COLO668 (cell line): Measurements from ENCODE around the gene SYAP1.
"Not testable (repeated sequence)": the region's sequence is repeated elsewhere in the genome, so short reads cannot be mapped to it uniquely, and the experiment has no call there.

ENCODE experiments used
- DNase-seq: peaks from one replicate; lab custom pipeline; 2025; ENCODE audit not compliant: unreplicated experiment; lab: John Stamatoyannopoulos, UW

The SYAP1 gene

DNA sequence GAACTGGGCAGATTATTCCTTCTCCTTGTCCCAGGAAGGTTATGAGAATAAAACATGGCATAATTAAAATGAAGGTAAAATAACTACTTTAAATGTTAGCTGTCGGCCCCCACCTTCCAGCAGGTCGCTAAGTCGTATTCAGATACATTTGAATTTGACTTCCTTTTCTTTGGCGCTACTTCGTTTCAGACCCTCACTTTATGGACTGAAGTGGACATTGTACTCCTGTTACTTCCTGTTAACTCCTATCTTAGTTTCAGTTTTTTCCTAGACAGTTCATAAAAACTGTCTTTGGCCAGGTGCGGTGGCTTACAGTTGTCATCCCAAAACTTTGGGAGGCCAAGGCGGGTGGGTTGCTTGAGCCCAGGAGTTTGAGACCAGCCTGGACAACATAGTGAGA, 5.7 kb downstream of the SYAP1 start:
- no peak for DNase-seq

GRCh38 chrX:16726347-16726988, 7.1 kb downstream of the SYAP1 start:
- not testable (repeated sequence) for DNase-seq

DNA sequence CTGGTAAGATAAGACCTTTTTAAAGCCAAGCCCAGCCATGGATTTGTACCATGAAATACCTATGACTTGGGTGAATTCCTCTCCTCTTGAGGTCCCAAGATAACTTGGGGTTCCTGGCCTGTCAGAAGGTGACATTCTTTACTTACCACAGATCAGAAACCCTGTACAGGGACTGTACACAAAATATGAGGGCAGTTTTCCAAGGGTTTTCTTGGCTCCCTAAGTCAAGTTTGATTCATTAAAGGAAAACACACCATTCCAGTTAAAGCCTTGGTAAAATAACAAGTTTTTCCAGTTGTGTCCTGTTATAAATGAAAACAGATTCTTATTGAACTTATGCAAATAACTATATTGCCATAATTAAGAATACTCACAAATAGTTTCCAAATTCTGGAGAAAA, 8.2 kb downstream of the SYAP1 start:
- DNase-seq = no peak

DNA sequence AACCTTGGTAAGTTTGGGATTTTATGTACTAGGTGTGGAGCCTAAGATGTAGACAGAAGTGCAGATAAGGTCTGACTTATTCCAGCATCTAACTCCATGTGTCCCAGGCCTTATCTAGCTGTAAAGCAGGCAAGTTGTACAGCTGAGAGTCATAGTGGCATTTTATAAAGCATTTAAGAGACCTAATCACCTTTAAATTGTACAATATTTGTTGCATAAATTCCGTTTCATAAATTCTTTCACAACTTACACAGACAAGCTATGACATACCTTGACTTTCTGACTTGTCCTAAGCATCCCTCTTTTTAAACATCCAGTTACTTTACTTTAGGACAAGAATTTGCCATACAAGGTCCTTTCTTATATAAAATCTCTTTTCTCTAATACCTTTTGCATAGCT, 11.0 kb downstream of the SYAP1 start:
- no peak for DNase-seq

DNA sequence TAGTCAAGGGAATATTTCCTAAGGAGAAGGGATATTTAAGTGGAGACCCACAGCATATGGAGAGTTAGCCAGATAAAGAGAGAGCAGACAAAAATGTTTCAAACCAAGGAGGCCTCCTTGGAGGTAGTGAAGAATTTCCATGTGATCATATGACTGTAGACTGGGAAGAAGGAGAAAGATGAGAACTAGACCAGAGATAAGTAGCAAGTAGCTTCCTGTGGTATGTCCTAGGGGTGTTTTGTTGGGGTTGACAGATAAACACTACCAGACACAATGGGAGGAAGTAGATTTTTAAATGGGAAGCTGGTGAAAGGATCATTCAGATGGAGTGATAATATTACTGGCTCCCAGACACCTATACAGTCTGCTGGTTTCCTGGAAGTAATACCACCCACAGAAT, 13.6 kb downstream of the SYAP1 start:
- DNase-seq = no peak

- DNase-seq = no peak
Measured at GRCh38 chrX:16737024-16737423, 17.6 kb downstream of the SYAP1 start.

DNA sequence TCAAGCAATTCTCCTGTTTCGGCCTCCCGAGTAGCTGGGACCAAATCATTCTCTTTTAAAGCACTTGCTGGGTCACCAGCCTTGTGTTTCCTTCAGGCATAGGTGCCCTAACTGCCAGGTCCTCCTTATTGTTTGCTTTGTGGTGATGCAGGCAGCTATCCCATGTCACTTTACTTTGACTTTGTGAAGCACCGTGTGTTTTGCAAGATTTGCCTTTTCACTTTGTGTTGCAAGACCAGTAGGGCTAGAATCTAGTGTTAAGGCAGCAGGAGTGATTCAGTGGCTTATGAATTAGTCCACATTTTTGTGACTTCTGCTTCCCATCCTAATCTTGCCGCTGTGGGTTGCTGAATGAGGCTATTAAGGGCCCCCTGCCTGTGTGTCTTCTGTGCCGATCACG, 20.2 kb downstream of the SYAP1 start:
- no peak for DNase-seq

- DNase-seq = no peak
Measured at GRCh38 chrX:16743604-16744325, 24.4 kb downstream of the SYAP1 start.

DNA sequence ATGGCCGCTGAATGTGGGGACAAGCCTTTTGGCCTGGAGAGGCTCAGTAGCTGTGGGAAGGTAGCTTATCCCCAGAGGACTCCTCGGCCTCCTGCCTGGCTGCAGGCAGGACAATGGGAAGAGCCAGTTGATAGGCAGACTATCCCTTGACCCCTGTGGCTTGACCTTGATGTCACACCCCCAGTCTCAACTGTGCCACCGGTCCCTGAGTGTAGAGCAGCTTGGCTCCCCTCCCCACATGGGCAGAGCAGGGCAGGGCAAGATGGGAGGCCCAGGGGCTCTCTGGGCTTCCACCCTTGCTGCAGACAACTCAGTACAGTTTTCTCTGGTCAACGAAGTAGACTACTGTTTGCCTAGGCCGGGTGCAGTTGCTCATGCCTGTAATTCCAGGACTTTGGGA, 25.7 kb downstream of the SYAP1 start:
- DNase-seq = no peak

GRCh38 chrX:16745659-16746058, 26.2 kb downstream of the SYAP1 start:
- no peak for DNase-seq

- no peak for DNase-seq
Measured at GRCh38 chrX:16748425-16748824, 29.0 kb downstream of the SYAP1 start.

DNA sequence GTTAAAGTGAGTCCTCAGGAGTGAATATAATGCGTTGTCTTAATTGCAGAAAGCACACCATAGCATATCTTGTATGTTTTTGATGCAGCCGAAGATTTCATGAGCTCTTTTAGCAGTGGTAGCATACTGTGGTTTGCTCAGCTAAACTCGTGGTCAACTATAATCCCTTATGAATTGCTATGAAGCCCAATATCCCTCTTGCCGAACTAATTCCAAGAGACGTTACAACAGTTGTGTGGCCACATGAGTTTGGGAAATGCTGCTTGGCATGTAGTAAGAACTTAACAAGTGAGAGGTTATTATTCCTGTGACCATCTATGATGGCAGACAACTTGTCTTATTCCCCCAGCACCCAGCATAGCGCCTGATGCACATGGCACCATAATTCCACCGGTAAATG, 30.7 kb downstream of the SYAP1 start:
- DNase-seq = no peak

GRCh38 chrX:16754019-16754418, 34.6 kb downstream of the SYAP1 start:
- no peak for DNase-seq

DNA sequence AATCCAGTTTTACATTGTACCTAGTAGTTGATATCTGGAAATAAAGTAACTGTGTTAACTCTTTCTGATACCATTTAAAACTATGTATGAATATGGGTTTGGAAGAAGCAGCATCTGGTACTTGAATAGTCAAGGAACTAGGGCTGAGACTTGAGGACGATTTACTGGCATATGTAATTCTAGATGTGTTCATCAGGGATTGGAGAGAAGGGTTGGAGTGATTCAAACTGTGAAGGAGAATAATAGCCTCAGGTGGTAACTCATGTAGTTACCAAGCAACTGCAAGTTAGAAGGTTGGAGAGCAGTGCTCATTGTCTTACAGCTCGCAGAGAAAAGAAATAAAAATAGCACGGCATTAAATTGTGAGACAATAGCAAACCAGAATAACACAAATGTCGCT, 37.3 kb downstream of the SYAP1 start:
- DNase-seq = no peak

DNA sequence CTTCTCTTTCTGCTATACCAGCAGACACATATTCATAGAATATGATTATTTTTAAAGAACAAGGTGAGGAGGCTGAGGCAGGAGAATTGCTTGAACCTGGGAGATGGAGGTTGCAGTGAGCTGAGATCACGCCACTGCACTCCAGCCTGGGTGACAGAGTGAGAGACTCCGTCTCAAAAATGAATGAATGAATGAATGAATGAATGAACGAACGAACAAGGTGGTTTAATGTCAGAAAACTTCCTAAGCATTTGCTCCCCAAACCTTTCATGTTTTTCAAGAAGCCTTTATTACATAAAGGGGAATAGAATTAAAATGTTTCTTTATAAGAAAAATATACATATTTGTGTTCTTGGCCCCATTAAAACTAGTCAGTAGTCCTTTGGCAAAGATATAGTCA, 42.1 kb downstream of the SYAP1 start:
- not testable (repeated sequence) for DNase-seq

DNA sequence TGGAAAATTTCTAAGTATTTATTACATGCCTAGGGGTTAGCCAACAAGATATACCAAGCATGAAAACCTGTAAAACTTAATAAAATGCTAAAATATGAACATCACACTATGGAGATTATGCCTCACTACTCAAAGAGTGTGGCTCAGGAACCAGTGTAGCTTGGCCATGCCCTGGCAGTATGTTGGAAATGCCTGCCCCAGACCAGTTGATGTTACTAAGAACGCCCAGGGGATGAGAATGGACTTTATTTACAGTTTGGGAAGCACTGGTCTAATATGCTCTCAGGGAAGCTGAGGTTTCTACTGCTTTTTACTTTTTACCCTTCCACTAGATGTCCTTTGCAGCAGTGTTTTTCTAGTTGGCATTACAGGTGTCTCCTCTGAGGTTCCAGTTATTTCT, 43.2 kb downstream of the SYAP1 start:
- no peak for DNase-seq

- no peak for DNase-seq
Measured at GRCh38 chrX:16765594-16765993, 46.2 kb downstream of the SYAP1 start.

- DNase-seq = no peak
Measured at GRCh38 chrX:16770970-16771482, 51.6 kb downstream of the SYAP1 start.

- DNase-seq = peak; percentile 21
Measured at GRCh38 chrX:16771483-16772398, 52.3 kb downstream of the SYAP1 start.

- no peak for DNase-seq
Measured at GRCh38 chrX:16772460-16772859, 53.0 kb downstream of the SYAP1 start.

GRCh38 chrX:16774746-16775145, 55.3 kb downstream of the SYAP1 start:
- no peak for DNase-seq

DNA sequence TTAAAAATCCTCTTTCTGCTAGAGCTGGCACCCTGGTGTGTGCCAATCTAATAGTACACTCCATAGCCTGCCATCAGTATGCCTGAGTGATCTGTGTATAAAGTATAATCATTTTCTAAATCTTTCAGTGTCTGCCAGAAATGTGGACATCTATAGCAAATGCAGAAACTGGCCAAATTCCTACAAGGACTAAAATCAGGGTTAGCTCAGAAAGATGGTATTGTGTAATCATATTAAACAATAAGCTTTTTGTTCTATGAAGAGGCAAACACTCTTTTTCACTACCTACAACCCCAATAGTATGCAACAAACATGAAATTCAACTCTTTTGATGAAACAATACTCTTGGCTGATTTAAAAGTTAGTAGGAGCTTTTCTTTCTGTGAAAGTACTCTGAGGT, 59.1 kb downstream of the SYAP1 start:
- DNase-seq = no peak
